H9 (cell line): ENCODE results near the gene PDE4B. TPM values are rescaled to one million over a fixed set of nuclear protein-coding genes. Genes with fewer than 3 reads are reported as not detected.

Experiments used
- DNase-seq: peaks from one replicate; pipeline ENCODE4 v3.0.0-alpha.2; 2017
- H2AFZ ChIP-seq: one replicate; pipeline ENCODE4 v1.6.1; 2013; ENCODE audit warnings: mild to moderate bottlenecking, low read length, control low read depth, moderate library complexity
- H2AK5ac ChIP-seq: 2 replicates; pipeline ENCODE4 v1.6.1; 2013; ENCODE audit warnings: low read length, control low read depth, mixed read lengths; ENCODE audit not compliant: insufficient read length
- H2BK120ac ChIP-seq: one replicate; pipeline ENCODE4 v1.6.1; 2013; ENCODE audit warnings: low read depth, mild to moderate bottlenecking, low read length, control low read depth, inconsistent platforms; ENCODE audit not compliant: poor library complexity, severe bottlenecking
- H2BK12ac ChIP-seq: 2 replicates; pipeline ENCODE4 v1.6.1; 2013; ENCODE audit warnings: low read length, control low read depth, mixed read lengths, low read depth; ENCODE audit not compliant: insufficient read length
- H2BK15ac ChIP-seq: 2 replicates; pipeline ENCODE4 v1.6.1; 2013; ENCODE audit warnings: low read depth, low read length, control low read depth
- H2BK20ac ChIP-seq: one replicate; pipeline ENCODE4 v1.6.1; 2013; ENCODE audit warnings: low read depth, mild to moderate bottlenecking, low read length, control low read depth, inconsistent platforms; ENCODE audit not compliant: poor library complexity, severe bottlenecking
- H2BK5ac ChIP-seq: 2 replicates; pipeline ENCODE4 v1.6.1; 2013; ENCODE audit warnings: low read length, control low read depth, mixed read lengths; ENCODE audit not compliant: insufficient read length
- H3K14ac ChIP-seq: 2 replicates; pipeline ENCODE4 v1.6.1; 2013; ENCODE audit warnings: low read length, control low read depth; ENCODE audit not compliant: insufficient read depth
- H3K18ac ChIP-seq: 2 replicates; pipeline ENCODE4 v1.6.1; 2013; ENCODE audit warnings: low read depth, mild to moderate bottlenecking, mixed read lengths, low read length, control low read depth; ENCODE audit not compliant: insufficient read length
- H3K23ac ChIP-seq: 2 replicates; pipeline ENCODE4 v1.6.1; 2013; ENCODE audit warnings: low read length, control low read depth, mixed read lengths, low read depth; ENCODE audit not compliant: insufficient read length
- H3K23me2 ChIP-seq: 2 replicates; pipeline ENCODE4 v1.6.1; 2013; ENCODE audit warnings: low read depth, mild to moderate bottlenecking, mixed read lengths, low read length, control low read depth; ENCODE audit not compliant: insufficient read length, poor library complexity, severe bottlenecking
- H3K27ac ChIP-seq: 2 replicates; pipeline ENCODE4 v1.5.1; 2013; ENCODE audit warnings: low read length, control low read depth, mixed read lengths, low read depth; ENCODE audit not compliant: insufficient read length
- H3K27me3 ChIP-seq: 2 replicates; pipeline ENCODE4 v1.6.1; 2013; ENCODE audit warnings: low read length, control low read depth, inconsistent platforms; ENCODE audit not compliant: insufficient read depth
- H3K4ac ChIP-seq: 2 replicates; pipeline ENCODE4 v1.6.1; 2013; ENCODE audit warnings: low read depth, mild to moderate bottlenecking, control low read depth, inconsistent platforms, low read length, moderate library complexity
- H3K4me1 ChIP-seq: 2 replicates; pipeline ENCODE4 v1.6.1; 2013; ENCODE audit warnings: low read length, control low read depth, inconsistent platforms; ENCODE audit not compliant: insufficient read depth
- H3K4me2 ChIP-seq: 2 replicates; pipeline ENCODE4 v1.6.1; 2013; ENCODE audit warnings: low read length, control low read depth, mixed read lengths; ENCODE audit not compliant: insufficient read length, insufficient read depth
- H3K56ac ChIP-seq: 2 replicates; pipeline ENCODE4 v1.6.1; 2013; ENCODE audit warnings: low read depth, mild to moderate bottlenecking, mixed read lengths, low read length, control low read depth; ENCODE audit not compliant: insufficient read length
- H3K79me1 ChIP-seq: 2 replicates; pipeline ENCODE4 v1.6.1; 2013; ENCODE audit warnings: low read depth, mild to moderate bottlenecking, moderate library complexity, low read length, control low read depth, inconsistent platforms; ENCODE audit not compliant: insufficient read depth, poor library complexity, severe bottlenecking
- H3K79me2 ChIP-seq: 2 replicates; pipeline ENCODE4 v1.6.1; 2013; ENCODE audit warnings: low read length, control low read depth, inconsistent platforms; ENCODE audit not compliant: insufficient read depth
- H3K9ac ChIP-seq: 2 replicates; pipeline ENCODE4 v1.6.1; 2013; ENCODE audit warnings: low read length, control low read depth, mixed read lengths; ENCODE audit not compliant: insufficient read length; ENCODE audit errors: extremely low read depth
- H3K9me3 ChIP-seq: one replicate; pipeline ENCODE4 v1.6.1; 2013; ENCODE audit warnings: low read depth, low read length, inconsistent platforms; ENCODE audit not compliant: control insufficient read depth
- H3T11ph ChIP-seq: one replicate; pipeline ENCODE4 v1.6.1; 2013; ENCODE audit warnings: mild to moderate bottlenecking, low read length, control low read depth, inconsistent platforms
- H4K20me1 ChIP-seq: one replicate; pipeline ENCODE4 v1.6.1; 2013; ENCODE audit not compliant: control insufficient read depth, insufficient read length, insufficient read depth
- H4K5ac ChIP-seq: 2 replicates; pipeline ENCODE4 v1.6.1; 2013; ENCODE audit warnings: low read depth, mild to moderate bottlenecking, mixed read lengths, low read length, control low read depth; ENCODE audit not compliant: insufficient read length
- H4K8ac ChIP-seq: replicated peaks from 2 replicates; pipeline ENCODE4 v1.6.1; 2013; ENCODE audit warnings: low read length, control low read depth, mixed read lengths, low read depth; ENCODE audit not compliant: insufficient read length
- H4K91ac ChIP-seq: 2 replicates; pipeline ENCODE4 v1.6.1; 2013; ENCODE audit warnings: low read depth, mild to moderate bottlenecking, moderate library complexity, mixed read lengths, low read length, control low read depth; ENCODE audit not compliant: insufficient read length
- H3K27ac Mint-ChIP-seq, 3 experiments: 2 replicates in 2 of 3; 3 replicates in 1 of 3; pipeline ENCODE4 v1.8.0; 2020 to 2021; ENCODE audit warnings: mixed read lengths in 3 of 3, mild to moderate bottlenecking in 1 of 3, moderate library complexity in 1 of 3
- H3K27me3 Mint-ChIP-seq: 2 replicates; pipeline ENCODE4 v1.8.0; 2021; ENCODE audit warnings: low read depth, mild to moderate bottlenecking, moderate library complexity, mixed read lengths
- H3K36me3 Mint-ChIP-seq, 3 experiments: 2 replicates in 2 of 3; 3 replicates in 1 of 3; pipeline ENCODE4 v1.8.0; 2020 to 2021; ENCODE audit warnings: low read depth in 3 of 3, mixed read lengths in 3 of 3; ENCODE audit not compliant: insufficient read depth in 1 of 3
- H3K4me1 Mint-ChIP-seq, 2 experiments: 2 replicates each; pipeline ENCODE4 v1.8.0; 2020; ENCODE audit warnings: mixed read lengths in 2 of 2
- H3K4me3 Mint-ChIP-seq, 2 experiments: 2 replicates in 1 of 2; 3 replicates in 1 of 2; pipeline ENCODE4 v1.8.0; 2020 to 2021; ENCODE audit warnings: mild to moderate bottlenecking in 2 of 2, mixed read lengths in 2 of 2, moderate library complexity in 1 of 2
- H3K9me3 Mint-ChIP-seq, 2 experiments: 2 replicates in 1 of 2; 3 replicates in 1 of 2; pipeline ENCODE4 v1.8.0; 2020; ENCODE audit warnings: mild to moderate bottlenecking in 2 of 2, mixed read lengths in 2 of 2, moderate library complexity in 1 of 2
- WGBS: extraction: QIAGEN DNeasy Blood & Tissue Kit; methylation state at CpG from one replicate; pipeline ENCODE4 v1.1.7; 2013; ENCODE audit warnings: missing lambda C conversion rate, low lambda C conversion rate, mixed read lengths; ENCODE audit not compliant: insufficient read length; ENCODE audit errors: extremely low coverage; 5-methylcytosine and 5-hydroxymethylcytosine counted together
- total RNA-seq: library from RNA; stranded (reverse); gene quantifications from 2 replicates; pipeline ENCODE4 v1.2.1, GENCODE V29; 2021
- TF ChIP-seq, protein P1 (sequence below): fragments of 200-600 bp; sonication (generic); conservative IDR thresholded peaks from 3 replicates; pipeline ENCODE4 v1.8.0; 2021; ENCODE audit warnings: antibody characterized with exemption, mild to moderate bottlenecking

Gene PDE4B
- total RNA-seq, 1 experiment from 2014 or later, result 19.8 TPM

DNA sequence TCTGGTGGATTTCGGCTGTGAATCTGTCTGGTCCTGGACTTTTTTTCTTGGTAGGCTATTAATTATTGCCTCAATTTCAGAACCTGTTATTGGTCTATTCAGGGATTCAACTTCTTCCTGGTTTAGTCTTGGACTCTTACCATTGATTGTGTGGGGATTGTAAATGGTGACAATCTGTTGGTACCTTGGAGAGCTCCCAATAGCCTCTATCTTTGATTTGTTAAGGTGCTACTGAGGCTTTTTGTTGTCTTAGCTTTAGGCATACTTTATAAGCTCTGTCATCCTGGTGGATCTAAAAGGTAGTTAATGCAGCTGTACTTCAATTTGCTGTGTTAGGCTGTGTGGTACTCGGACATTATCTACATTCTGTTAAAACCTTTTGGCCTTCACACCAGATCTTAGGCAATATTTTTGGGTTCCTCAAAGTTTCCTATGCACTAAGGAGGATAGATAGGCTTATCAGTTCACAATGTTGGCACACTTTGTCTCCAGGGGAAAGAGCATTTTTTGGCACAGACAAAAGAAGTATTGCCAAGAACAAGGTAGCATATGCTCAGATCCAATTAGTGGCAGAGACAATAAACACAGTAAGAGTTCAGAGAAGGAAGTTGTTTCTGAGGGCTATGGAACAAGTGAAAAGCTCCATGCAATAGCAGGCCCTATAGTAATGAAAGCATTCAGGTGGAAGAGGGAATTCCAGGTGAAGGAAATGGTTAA lies 230.4 kb downstream of the PDE4B start:
- Histone ChIP-seq H3K56ac (no peak overlapping the region), H3K27ac (no peak overlapping the region), H3K4me1 (no peaks in the 10 kb centered on the region), H2BK5ac (no peak overlapping the region), H3T11ph (no peak overlapping the region), H2BK20ac (no peak overlapping the region), H4K5ac (no peak overlapping the region), H3K79me1 (no peaks in the 10 kb centered on the region), H3K4me2 (no peak overlapping the region), H2AK5ac (no peak overlapping the region), H3K18ac (no peak overlapping the region), H3K4ac (no peak overlapping the region), H4K91ac (no peak overlapping the region), H4K8ac (no peak overlapping the region), H3K23ac (no peak overlapping the region), H3K9ac (no peak overlapping the region), H2BK120ac (no peak overlapping the region), H2AFZ (no peak overlapping the region), H2BK15ac (no peak overlapping the region), H3K14ac (no peak overlapping the region), H4K20me1 (no peaks in the 10 kb centered on the region), H3K9me3 (no peaks in the 10 kb centered on the region), H3K27me3 (no peaks in the 10 kb centered on the region), H2BK12ac (no peak overlapping the region), H3K23me2 (no peaks in the 10 kb centered on the region), H3K79me2 (no peaks in the 10 kb centered on the region)
- H3K27ac Mint-ChIP-seq, result no peak overlapping the region
- H3K4me3 Mint-ChIP-seq, result no peak overlapping the region
- no peaks in the 10 kb centered on the region for H3K36me3 Mint-ChIP-seq
- DNase-seq, result no peak
- no peaks in the 10 kb centered on the region for H3K27me3 Mint-ChIP-seq
- no CpG with 5 or more reads among the region's 2 CpGs for WGBS
- TF ChIP-seq, protein P1, sequence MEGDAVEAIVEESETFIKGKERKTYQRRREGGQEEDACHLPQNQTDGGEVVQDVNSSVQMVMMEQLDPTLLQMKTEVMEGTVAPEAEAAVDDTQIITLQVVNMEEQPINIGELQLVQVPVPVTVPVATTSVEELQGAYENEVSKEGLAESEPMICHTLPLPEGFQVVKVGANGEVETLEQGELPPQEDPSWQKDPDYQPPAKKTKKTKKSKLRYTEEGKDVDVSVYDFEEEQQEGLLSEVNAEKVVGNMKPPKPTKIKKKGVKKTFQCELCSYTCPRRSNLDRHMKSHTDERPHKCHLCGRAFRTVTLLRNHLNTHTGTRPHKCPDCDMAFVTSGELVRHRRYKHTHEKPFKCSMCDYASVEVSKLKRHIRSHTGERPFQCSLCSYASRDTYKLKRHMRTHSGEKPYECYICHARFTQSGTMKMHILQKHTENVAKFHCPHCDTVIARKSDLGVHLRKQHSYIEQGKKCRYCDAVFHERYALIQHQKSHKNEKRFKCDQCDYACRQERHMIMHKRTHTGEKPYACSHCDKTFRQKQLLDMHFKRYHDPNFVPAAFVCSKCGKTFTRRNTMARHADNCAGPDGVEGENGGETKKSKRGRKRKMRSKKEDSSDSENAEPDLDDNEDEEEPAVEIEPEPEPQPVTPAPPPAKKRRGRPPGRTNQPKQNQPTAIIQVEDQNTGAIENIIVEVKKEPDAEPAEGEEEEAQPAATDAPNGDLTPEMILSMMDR, result no peak
- H3K4me1 Mint-ChIP-seq, result no peaks in the 10 kb centered on the region
- peaks cover 0 to 3% of the 10 kb centered on the region in 2 experiments; a peak in 1 of 5 replicates for H3K9me3 Mint-ChIP-seq
